Suprapubic skin (tissue), 4 donors: ENCODE results near the gene MAP3K20. TPM values are rescaled to one million over a fixed set of nuclear protein-coding genes. Genes with fewer than 3 reads are reported as not detected.

Experiments used
- DNase-seq, 2 donors: peaks; one replicate each; pipeline ENCODE4 v3.0.0-alpha.2; 2019; ENCODE audit warnings: low spot score in 2 of 2
- H3K27ac ChIP-seq: fragments of 200-600 bp; sonication (generic); one replicate; pipeline ENCODE4 v1.5.1; 2019
- H3K27me3 ChIP-seq: fragments of 200-600 bp; sonication (generic); one replicate; pipeline ENCODE4 v1.5.1; 2019
- H3K36me3 ChIP-seq: fragments of 200-600 bp; sonication (generic); one replicate; pipeline ENCODE4 v1.5.1; 2019
- H3K4me1 ChIP-seq: fragments of 200-600 bp; sonication (generic); one replicate; pipeline ENCODE4 v1.5.1; 2019
- H3K4me3 ChIP-seq: fragments of 200-600 bp; sonication (generic); one replicate; pipeline ENCODE4 v1.5.1; 2019; ENCODE audit warnings: mild to moderate bottlenecking
- H3K9me3 ChIP-seq: fragments of 200-600 bp; sonication (generic); one replicate; pipeline ENCODE4 v1.5.1; 2019
- CTCF ChIP-seq, 2 donors: fragments of 200-600 bp in 1 of 2; fragments of 450-650 bp in 1 of 2; sonication (generic) in 1 of 2; IDR thresholded peaks; one replicate each; pipeline ENCODE4 v1.5.1; 2016 to 2019; ENCODE audit warnings: antibody characterized with exemption in 2 of 2, mild to moderate bottlenecking in 1 of 2, moderate library complexity in 1 of 2
- EP300 ChIP-seq: sonication (generic); formaldehyde crosslinking; IDR thresholded peaks from one replicate; pipeline ENCODE4 v1.6.1; 2017; ENCODE audit warnings: antibody characterized with exemption
- POLR2A ChIP-seq, 2 donors: fragments of 450-650 bp; IDR thresholded peaks; one replicate each; pipeline ENCODE4 v1.6.1; 2017; ENCODE audit warnings: antibody characterized with exemption in 2 of 2, mild to moderate bottlenecking in 2 of 2, moderate library complexity in 2 of 2
- POLR2AphosphoS5 ChIP-seq, 3 donors: sonication (generic); formaldehyde crosslinking; IDR thresholded peaks; one replicate each; pipeline ENCODE4 v1.6.1; 2017; ENCODE audit warnings: antibody characterized with exemption in 3 of 3
- WGBS: methylation state at CpG from one replicate; pipeline ENCODE4 v1.1.5; 2018; 5-methylcytosine and 5-hydroxymethylcytosine counted together
- total RNA-seq, 4 donors: library from RNA; depleted of rRNA; stranded (reverse); fragments of >200 nt; gene quantifications; one replicate each; pipeline ENCODE4 v1.1.0, GENCODE V29; 2016

The MAP3K20 gene
- 10 to 100 TPM; 26.2 to 40.3 (median 33.6) TPM for total RNA-seq

- TF ChIP-seq POLR2A (IDR thresholded peaks at IDR 0.05) (peak in 1 of 2 donors; percentile 57), POLR2AphosphoS5 (IDR thresholded peaks at IDR 0.05) (peak in 2 of 3 donors; percentile 29 to 42), CTCF (IDR thresholded peaks at IDR 0.05) (peak in 1 of 2 donors; percentile 59), EP300 (no peak)
- peak; percentile 83 to 92 for DNase-seq
- H3K27me3 ChIP-seq, result no peaks in the 10 kb centered on the region
- H3K4me1 ChIP-seq, result peaks cover 30% of the 10 kb centered on the region
- no peaks in the 10 kb centered on the region for H3K9me3 ChIP-seq
- peak within 1 kb of the TSS; percentile 96 for H3K4me3 ChIP-seq
- no peaks in the 10 kb centered on the region for H3K36me3 ChIP-seq
- 0% methylated on average over 11 of the region's 106 CpGs for WGBS
- H3K27ac ChIP-seq, result peak within 1 kb of the TSS; percentile 99
Observed at GRCh38 chr2:173075781-173076580, at the start of gene MAP3K20. Gene MAP3K20, plus strand, starts transcription at chr2:173075846. Its CDS starts 15,186 bp downstream, at chr2:173091032.

- H3K4me3 ChIP-seq, result no peak overlapping the region
- H3K36me3 ChIP-seq, result no peaks in the 10 kb centered on the region
- H3K27ac ChIP-seq, result no peak overlapping the region
- peaks cover 12% of the 10 kb centered on the region for H3K4me1 ChIP-seq
- TF ChIP-seq EP300 (no peak), POLR2AphosphoS5 (IDR thresholded peaks at IDR 0.05) (no peak), CTCF (IDR thresholded peaks at IDR 0.05) (no peak), POLR2A (IDR thresholded peaks at IDR 0.05) (no peak)
- WGBS, result 83% methylated on average over 1 of the region's 1 CpG
- no peaks in the 10 kb centered on the region for H3K9me3 ChIP-seq
- DNase-seq, result no peak
- no peaks in the 10 kb centered on the region for H3K27me3 ChIP-seq
Observed at GRCh38 chr2:173026479-173026878, 49.2 kb upstream of the MAP3K20 start.

GRCh38 chr2:173027181-173028128, 48.2 kb upstream of the MAP3K20 start:
- DNase-seq, result peak; percentile 91 to 92
- H3K9me3 ChIP-seq, result no peaks in the 10 kb centered on the region
- 20% methylated on average over 8 of the region's 8 CpGs for WGBS
- peaks cover 12% of the 10 kb centered on the region for H3K4me1 ChIP-seq
- H3K27me3 ChIP-seq, result no peaks in the 10 kb centered on the region
- no peaks in the 10 kb centered on the region for H3K36me3 ChIP-seq
- H3K27ac ChIP-seq, result peak overlapping the region; percentile 10
- H3K4me3 ChIP-seq, result no peak overlapping the region
- TF ChIP-seq EP300, result no peak
- TF ChIP-seq CTCF (IDR thresholded peaks at IDR 0.05), result peak; percentile 85 to 98

- peak overlapping the region; percentile 10 for H3K27ac ChIP-seq
- H3K4me1 ChIP-seq, result peaks cover 12% of the 10 kb centered on the region
- WGBS, result 68% methylated on average over 1 of the region's 1 CpG
- DNase-seq, result no peak
- H3K27me3 ChIP-seq, result no peaks in the 10 kb centered on the region
- no peak for TF ChIP-seq POLR2A (IDR thresholded peaks at IDR 0.05)
- no peak for TF ChIP-seq POLR2AphosphoS5 (IDR thresholded peaks at IDR 0.05)
- no peaks in the 10 kb centered on the region for H3K9me3 ChIP-seq
- H3K36me3 ChIP-seq, result no peaks in the 10 kb centered on the region
- no peak overlapping the region for H3K4me3 ChIP-seq
Observed at GRCh38 chr2:173028141-173028540, 47.5 kb upstream of the MAP3K20 start.

GRCh38 chr2:173028671-173029070, 47.0 kb upstream of the MAP3K20 start:
- H3K4me1 ChIP-seq, result peaks cover 12% of the 10 kb centered on the region
- TF ChIP-seq POLR2AphosphoS5 (IDR thresholded peaks at IDR 0.05), result no peak
- TF ChIP-seq POLR2A (IDR thresholded peaks at IDR 0.05), result no peak
- TF ChIP-seq CTCF (IDR thresholded peaks at IDR 0.05), result no peak
- no peak for TF ChIP-seq EP300
- DNase-seq, result no peak
- no peaks in the 10 kb centered on the region for H3K9me3 ChIP-seq
- no peak overlapping the region for H3K27ac ChIP-seq
- 67% methylated on average over 5 of the region's 5 CpGs for WGBS
- H3K36me3 ChIP-seq, result no peaks in the 10 kb centered on the region
- no peak overlapping the region for H3K4me3 ChIP-seq
- H3K27me3 ChIP-seq, result no peaks in the 10 kb centered on the region
